Measurements from ENCODE around the gene RAPGEF5. TPM values are rescaled to one million over a fixed set of nuclear protein-coding genes. Genes with fewer than 3 reads are reported as not detected.

The RAPGEF5 gene
- total and polyA plus RNA-seq, 4 donors = 7.1 to 54.8 (median 13.0) TPM

DNA sequence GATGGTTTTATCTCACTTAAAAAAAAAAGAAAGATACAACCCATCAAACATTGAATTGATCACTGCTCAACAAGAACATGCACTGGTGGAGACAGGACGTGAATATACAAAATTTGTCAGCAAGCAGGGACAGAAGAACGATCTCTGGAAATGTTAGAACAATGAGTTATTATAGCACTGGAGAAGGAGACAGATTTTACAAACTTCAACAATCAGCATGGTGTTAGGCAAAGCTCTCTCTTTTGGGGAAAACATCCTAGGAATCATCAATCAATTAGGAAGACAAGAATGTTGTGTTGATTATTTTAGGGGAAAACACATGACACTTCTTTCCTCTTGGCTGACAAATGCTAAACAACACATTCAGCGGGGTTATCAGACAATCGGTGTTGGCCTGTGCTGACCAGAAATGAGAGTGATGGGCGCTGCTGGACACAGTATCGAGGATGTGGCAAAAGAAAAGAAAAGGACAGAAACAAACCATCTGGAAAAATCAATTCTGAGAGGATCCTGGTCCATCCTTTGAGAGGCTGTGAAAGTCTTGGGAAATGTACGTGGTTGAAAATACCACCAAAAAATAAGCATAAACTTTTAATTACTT lies 103.9 kb downstream of the RAPGEF5 start:
- TF ChIP-seq, protein P1, sequence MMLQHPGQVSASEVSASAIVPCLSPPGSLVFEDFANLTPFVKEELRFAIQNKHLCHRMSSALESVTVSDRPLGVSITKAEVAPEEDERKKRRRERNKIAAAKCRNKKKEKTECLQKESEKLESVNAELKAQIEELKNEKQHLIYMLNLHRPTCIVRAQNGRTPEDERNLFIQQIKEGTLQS (IDR thresholded peaks at IDR 0.05) = no peak
- TF ChIP-seq FOXA2 (IDR thresholded peaks at IDR 0.05) = no peak
- TF ChIP-seq, protein P2, sequence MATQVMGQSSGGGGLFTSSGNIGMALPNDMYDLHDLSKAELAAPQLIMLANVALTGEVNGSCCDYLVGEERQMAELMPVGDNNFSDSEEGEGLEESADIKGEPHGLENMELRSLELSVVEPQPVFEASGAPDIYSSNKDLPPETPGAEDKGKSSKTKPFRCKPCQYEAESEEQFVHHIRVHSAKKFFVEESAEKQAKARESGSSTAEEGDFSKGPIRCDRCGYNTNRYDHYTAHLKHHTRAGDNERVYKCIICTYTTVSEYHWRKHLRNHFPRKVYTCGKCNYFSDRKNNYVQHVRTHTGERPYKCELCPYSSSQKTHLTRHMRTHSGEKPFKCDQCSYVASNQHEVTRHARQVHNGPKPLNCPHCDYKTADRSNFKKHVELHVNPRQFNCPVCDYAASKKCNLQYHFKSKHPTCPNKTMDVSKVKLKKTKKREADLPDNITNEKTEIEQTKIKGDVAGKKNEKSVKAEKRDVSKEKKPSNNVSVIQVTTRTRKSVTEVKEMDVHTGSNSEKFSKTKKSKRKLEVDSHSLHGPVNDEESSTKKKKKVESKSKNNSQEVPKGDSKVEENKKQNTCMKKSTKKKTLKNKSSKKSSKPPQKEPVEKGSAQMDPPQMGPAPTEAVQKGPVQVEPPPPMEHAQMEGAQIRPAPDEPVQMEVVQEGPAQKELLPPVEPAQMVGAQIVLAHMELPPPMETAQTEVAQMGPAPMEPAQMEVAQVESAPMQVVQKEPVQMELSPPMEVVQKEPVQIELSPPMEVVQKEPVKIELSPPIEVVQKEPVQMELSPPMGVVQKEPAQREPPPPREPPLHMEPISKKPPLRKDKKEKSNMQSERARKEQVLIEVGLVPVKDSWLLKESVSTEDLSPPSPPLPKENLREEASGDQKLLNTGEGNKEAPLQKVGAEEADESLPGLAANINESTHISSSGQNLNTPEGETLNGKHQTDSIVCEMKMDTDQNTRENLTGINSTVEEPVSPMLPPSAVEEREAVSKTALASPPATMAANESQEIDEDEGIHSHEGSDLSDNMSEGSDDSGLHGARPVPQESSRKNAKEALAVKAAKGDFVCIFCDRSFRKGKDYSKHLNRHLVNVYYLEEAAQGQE (IDR thresholded peaks at IDR 0.05) = no peak
- no peak for TF ChIP-seq NR2F2 (IDR thresholded peaks at IDR 0.05)
- TF ChIP-seq SP1 (IDR thresholded peaks at IDR 0.05) = no peak
- Histone ChIP-seq H3K36me3 (ENCODE audit: control insufficient read depth in 4 of 4, insufficient read depth in 3 of 4, low read depth in 1 of 4, low read length in 3 of 4) (peaks cover 0 to 2% (median 0%) of the 10 kb centered on the region in 4 donors), H3K4me1 (ENCODE audit: control insufficient read depth in 4 of 4, insufficient read depth in 4 of 4, low read length in 3 of 4) (no peaks in the 10 kb centered on the region), H3K9ac (ENCODE audit: low read depth in 1 of 2, low read length in 2 of 2) (no peak overlapping the region), H3K27ac (ENCODE audit: low read depth in 1 of 2, low read length in 2 of 2) (no peak overlapping the region), H3K27me3 (ENCODE audit: control insufficient read depth in 4 of 4, insufficient read depth in 4 of 4, low read length in 3 of 4) (no peaks in the 10 kb centered on the region), H3K4me3 (ENCODE audit: low read depth in 1 of 3, low read length in 3 of 3) (no peak overlapping the region), H3K9me3 (ENCODE audit: control insufficient read depth in 4 of 4, low read length in 3 of 4) (no peaks in the 10 kb centered on the region)
- no peak for DNase-seq (ENCODE audit: low spot score)
- 78% methylated on average over 7 of the region's 7 CpGs for WGBS

DNA sequence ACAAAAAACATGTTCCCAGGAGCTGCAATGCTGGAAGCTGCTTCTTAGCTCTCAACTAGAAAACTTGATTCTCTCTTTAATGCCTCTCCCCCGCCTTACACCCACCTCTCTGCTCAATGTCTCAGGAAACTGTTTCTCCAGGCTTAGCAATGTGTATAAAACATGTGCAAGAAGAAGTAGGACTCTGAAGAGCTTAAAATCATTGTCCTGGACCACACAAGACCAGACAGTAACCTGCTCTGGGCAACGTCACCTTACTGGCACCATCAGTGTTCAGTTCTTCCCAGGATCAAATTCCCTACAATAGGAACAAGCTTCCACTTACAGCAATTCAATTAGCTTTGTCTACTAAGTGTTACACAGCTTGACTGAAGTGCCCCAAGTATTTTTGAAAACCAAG lies 104.9 kb downstream of the RAPGEF5 start:
- Histone ChIP-seq H3K27ac (ENCODE audit: low read depth in 1 of 2, low read length in 2 of 2) (no peak overlapping the region), H3K9me3 (ENCODE audit: control insufficient read depth in 4 of 4, low read length in 3 of 4) (no peaks in the 10 kb centered on the region), H3K27me3 (ENCODE audit: control insufficient read depth in 4 of 4, insufficient read depth in 4 of 4, low read length in 3 of 4) (no peaks in the 10 kb centered on the region), H3K4me1 (ENCODE audit: control insufficient read depth in 4 of 4, insufficient read depth in 4 of 4, low read length in 3 of 4) (no peaks in the 10 kb centered on the region), H3K36me3 (ENCODE audit: control insufficient read depth in 4 of 4, insufficient read depth in 3 of 4, low read depth in 1 of 4, low read length in 3 of 4) (peaks cover 0 to 2% (median 0%) of the 10 kb centered on the region in 4 donors), H3K4me3 (ENCODE audit: low read depth in 1 of 3, low read length in 3 of 3) (no peak overlapping the region), H3K9ac (ENCODE audit: low read depth in 1 of 2, low read length in 2 of 2) (no peak overlapping the region)
- no peak for DNase-seq (ENCODE audit: low spot score)
- TF ChIP-seq, protein P2 (IDR thresholded peaks at IDR 0.05) = no peak
- TF ChIP-seq TAF1 (conservative IDR thresholded peaks at IDR 0.05) (no peak), GABPA (IDR thresholded peaks at IDR 0.05 in 1 of 2, conservative IDR thresholded peaks at IDR 0.05 in 1 of 2) (no peak), FOXA1 (IDR thresholded peaks at IDR 0.05) (no peak), JUND (IDR thresholded peaks at IDR 0.05) (no peak), YY1 (IDR thresholded peaks at IDR 0.05) (no peak), HNF4G (IDR thresholded peaks at IDR 0.05) (no peak), EGR1 (IDR thresholded peaks at IDR 0.05; ENCODE audit: low read depth in 2 of 2) (no peak), RXRA (IDR thresholded peaks at IDR 0.05) (no peak), RAD21 (IDR thresholded peaks at IDR 0.05) (no peak), NR2F2 (IDR thresholded peaks at IDR 0.05) (no peak), HNF4A (conservative IDR thresholded peaks at IDR 0.05) (no peak), FOXA2 (IDR thresholded peaks at IDR 0.05) (no peak), SP1 (IDR thresholded peaks at IDR 0.05) (no peak)
- TF ChIP-seq, protein P1 (IDR thresholded peaks at IDR 0.05) = no peak
- TF ChIP-seq, protein P3, sequence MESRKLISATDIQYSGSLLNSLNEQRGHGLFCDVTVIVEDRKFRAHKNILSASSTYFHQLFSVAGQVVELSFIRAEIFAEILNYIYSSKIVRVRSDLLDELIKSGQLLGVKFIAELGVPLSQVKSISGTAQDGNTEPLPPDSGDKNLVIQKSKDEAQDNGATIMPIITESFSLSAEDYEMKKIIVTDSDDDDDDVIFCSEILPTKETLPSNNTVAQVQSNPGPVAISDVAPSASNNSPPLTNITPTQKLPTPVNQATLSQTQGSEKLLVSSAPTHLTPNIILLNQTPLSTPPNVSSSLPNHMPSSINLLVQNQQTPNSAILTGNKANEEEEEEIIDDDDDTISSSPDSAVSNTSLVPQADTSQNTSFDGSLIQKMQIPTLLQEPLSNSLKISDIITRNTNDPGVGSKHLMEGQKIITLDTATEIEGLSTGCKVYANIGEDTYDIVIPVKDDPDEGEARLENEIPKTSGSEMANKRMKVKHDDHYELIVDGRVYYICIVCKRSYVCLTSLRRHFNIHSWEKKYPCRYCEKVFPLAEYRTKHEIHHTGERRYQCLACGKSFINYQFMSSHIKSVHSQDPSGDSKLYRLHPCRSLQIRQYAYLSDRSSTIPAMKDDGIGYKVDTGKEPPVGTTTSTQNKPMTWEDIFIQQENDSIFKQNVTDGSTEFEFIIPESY (IDR thresholded peaks at IDR 0.05) = no peak
- TF ChIP-seq, protein P4, sequence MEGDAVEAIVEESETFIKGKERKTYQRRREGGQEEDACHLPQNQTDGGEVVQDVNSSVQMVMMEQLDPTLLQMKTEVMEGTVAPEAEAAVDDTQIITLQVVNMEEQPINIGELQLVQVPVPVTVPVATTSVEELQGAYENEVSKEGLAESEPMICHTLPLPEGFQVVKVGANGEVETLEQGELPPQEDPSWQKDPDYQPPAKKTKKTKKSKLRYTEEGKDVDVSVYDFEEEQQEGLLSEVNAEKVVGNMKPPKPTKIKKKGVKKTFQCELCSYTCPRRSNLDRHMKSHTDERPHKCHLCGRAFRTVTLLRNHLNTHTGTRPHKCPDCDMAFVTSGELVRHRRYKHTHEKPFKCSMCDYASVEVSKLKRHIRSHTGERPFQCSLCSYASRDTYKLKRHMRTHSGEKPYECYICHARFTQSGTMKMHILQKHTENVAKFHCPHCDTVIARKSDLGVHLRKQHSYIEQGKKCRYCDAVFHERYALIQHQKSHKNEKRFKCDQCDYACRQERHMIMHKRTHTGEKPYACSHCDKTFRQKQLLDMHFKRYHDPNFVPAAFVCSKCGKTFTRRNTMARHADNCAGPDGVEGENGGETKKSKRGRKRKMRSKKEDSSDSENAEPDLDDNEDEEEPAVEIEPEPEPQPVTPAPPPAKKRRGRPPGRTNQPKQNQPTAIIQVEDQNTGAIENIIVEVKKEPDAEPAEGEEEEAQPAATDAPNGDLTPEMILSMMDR (IDR thresholded peaks at IDR 0.05; ENCODE audit: low read depth, low read length, missing input control) = no peak
- TF ChIP-seq, protein P5, sequence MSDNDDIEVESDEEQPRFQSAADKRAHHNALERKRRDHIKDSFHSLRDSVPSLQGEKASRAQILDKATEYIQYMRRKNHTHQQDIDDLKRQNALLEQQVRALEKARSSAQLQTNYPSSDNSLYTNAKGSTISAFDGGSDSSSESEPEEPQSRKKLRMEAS (IDR thresholded peaks at IDR 0.05) = no peak
- WGBS = 93% methylated on average over 2 of the region's 2 CpGs
